SK-N-SH (cell line): ENCODE data around the gene TSACC. TPM values are rescaled to one million over a fixed set of nuclear protein-coding genes. Genes with fewer than 3 reads are reported as not detected.

Experiments
- CTCF ChIA-PET: fragments of 300-600, 350-600 bp; formaldehyde crosslinking; extraction: SDS; loops from one replicate; lab custom pipeline; 2021; lab: Yijun Ruan, JAX
- POLR2A ChIA-PET: fragments of 350-600 bp; sonication (Branson Sonifier 250); formaldehyde crosslinking; extraction: SDS; loops from one replicate; lab custom pipeline; 2020; ENCODE audit warnings: antibody characterized with exemption, inconsistent platforms; lab: Yijun Ruan, JAX
- DNase-seq: peaks from one replicate; pipeline ENCODE4 v3.0.0; 2012
- H2AFZ ChIP-seq: fragments of 200-600 bp; sonication (generic); 2 replicates; pipeline ENCODE4 v1.8.1; 2016; ENCODE audit warnings: antibody characterized with exemption, mild to moderate bottlenecking, low read depth
- H3F3A ChIP-seq: fragments of 200-600 bp; sonication (generic); replicated peaks from 2 replicates; pipeline ENCODE3; 2016; ENCODE audit warnings: antibody characterized with exemption, mild to moderate bottlenecking; ENCODE audit not compliant: insufficient read depth
- H3K27ac ChIP-seq, 2 experiments: fragments of 200-500 bp in 1 of 2; fragments of 200-600 bp in 1 of 2; sonication (Bioruptor generic) in 1 of 2; sonication (generic), shearing (Covaris generic) in 1 of 2; 2 replicates each; pipeline versions ENCODE4 v1.5.1 to v1.6.1; 2014 to 2016; ENCODE audit warnings: low read depth in 2 of 2, inconsistent platforms in 1 of 2, low read length in 1 of 2, mild to moderate bottlenecking in 1 of 2, mixed read lengths in 1 of 2
- H3K27me3 ChIP-seq: fragments of 200-600 bp; sonication (generic), shearing (Covaris generic); 2 replicates; pipeline ENCODE4 v1.6.1; 2016; ENCODE audit warnings: mixed run types; ENCODE audit not compliant: insufficient read depth
- H3K36me3 ChIP-seq, 2 experiments: fragments of 200-500 bp in 1 of 2; fragments of 200-600 bp in 1 of 2; sonication (Bioruptor generic) in 1 of 2; sonication (generic) in 1 of 2; replicated peaks in 1 of 2; 2 replicates each; pipeline versions ENCODE3 to v1.5.1; 2014 to 2016; ENCODE audit warnings: low read length in 1 of 2, mild to moderate bottlenecking in 1 of 2; ENCODE audit not compliant: insufficient read depth in 2 of 2, control insufficient read depth in 1 of 2
- H3K4me1 ChIP-seq, 2 experiments: fragments of 200-500 bp in 1 of 2; fragments of 200-600 bp in 1 of 2; sonication (Bioruptor generic) in 1 of 2; sonication (generic), shearing (Covaris generic) in 1 of 2; 2 replicates each; pipeline versions ENCODE4 v1.5.1 to v1.6.1; 2014 to 2016; ENCODE audit warnings: low read depth in 1 of 2, low read length in 1 of 2, mixed run types in 1 of 2; ENCODE audit not compliant: insufficient read depth in 2 of 2, control insufficient read depth in 1 of 2
- H3K4me2 ChIP-seq: fragments of 200-600 bp; sonication (generic), shearing (Covaris generic); 2 replicates; pipeline ENCODE4 v1.6.1; 2017; ENCODE audit warnings: mixed run types
- H3K4me3 ChIP-seq, 2 experiments: fragments of 200-500 bp in 1 of 2; fragments of 200-600 bp in 1 of 2; sonication (Bioruptor generic) in 1 of 2; sonication (generic), shearing (Covaris generic) in 1 of 2; 2 replicates each; pipeline versions ENCODE4 v1.5.1 to v1.8.1; 2014 to 2016; ENCODE audit warnings: low read depth in 2 of 2, inconsistent platforms in 1 of 2, low read length in 1 of 2, mild to moderate bottlenecking in 1 of 2, mixed read lengths in 1 of 2, moderate library complexity in 1 of 2
- H3K79me2 ChIP-seq: fragments of 200-600 bp; sonication (generic); 2 replicates; pipeline ENCODE4 v1.8.1; 2017; ENCODE audit warnings: mild to moderate bottlenecking; ENCODE audit not compliant: insufficient read depth
- H3K9ac ChIP-seq: fragments of 200-600 bp; sonication (generic); 2 replicates; pipeline ENCODE4 v1.6.1; 2017; ENCODE audit warnings: mixed run types
- H3K9me2 ChIP-seq: fragments of 200-600 bp; sonication (generic); 2 replicates; pipeline ENCODE4 v1.6.1; 2017; ENCODE audit warnings: mixed run types
- H3K9me3 ChIP-seq: fragments of 200-600 bp; sonication (generic); 2 replicates; pipeline ENCODE4 v1.6.1; 2017; ENCODE audit warnings: mixed run types, mild to moderate bottlenecking, moderate library complexity
- H4K20me1 ChIP-seq: fragments of 200-600 bp; sonication (generic); 2 replicates; pipeline ENCODE4 v1.6.1; 2017; ENCODE audit warnings: mild to moderate bottlenecking, mixed run types; ENCODE audit not compliant: insufficient read depth
- CTCF ChIP-seq: fragments of 200-600 bp; sonication (generic); IDR thresholded peaks from 2 replicates; pipeline ENCODE4 v1.6.1; 2017; ENCODE audit warnings: antibody characterized with exemption, mild to moderate bottlenecking, moderate library complexity
- ELF1 ChIP-seq: IDR thresholded peaks from 2 replicates; pipeline ENCODE4 v1.4.0; 2012
- FOSL2 ChIP-seq: IDR thresholded peaks from 2 replicates; pipeline ENCODE4 v1.4.0; 2012; ENCODE audit warnings: low read depth, mild to moderate bottlenecking, moderate library complexity, borderline replicate concordance
- GABPA ChIP-seq: IDR thresholded peaks from 2 replicates; pipeline ENCODE4 v1.4.0; 2012; ENCODE audit warnings: low read depth, mild to moderate bottlenecking
- IRF3 ChIP-seq: fragments of 150-350 bp; IDR thresholded peaks from 2 replicates; pipeline ENCODE4 v1.6.1; 2016; ENCODE audit warnings: mild to moderate bottlenecking, low read depth, low read length
- PBX3 ChIP-seq: IDR thresholded peaks from 2 replicates; pipeline ENCODE4; 2012
- RAD21 ChIP-seq: IDR thresholded peaks from 2 replicates; pipeline ENCODE4 v1.6.1; 2012; ENCODE audit warnings: mild to moderate bottlenecking, low read length
- TCF12 ChIP-seq: IDR thresholded peaks from 2 replicates; pipeline ENCODE4 v1.4.0; 2012
- TEAD4 ChIP-seq: IDR thresholded peaks from 2 replicates; pipeline ENCODE4 v1.4.0; 2012; ENCODE audit warnings: mild to moderate bottlenecking, borderline replicate concordance; ENCODE audit not compliant: insufficient read depth
- USF1 ChIP-seq: IDR thresholded peaks from 2 replicates; pipeline ENCODE4 v1.4.0; 2012; ENCODE audit warnings: low read depth, borderline replicate concordance
- ZBTB33 ChIP-seq: IDR thresholded peaks from 2 replicates; pipeline ENCODE4 v1.4.0; 2012; ENCODE audit warnings: low read depth, borderline replicate concordance
- WGBS: methylation state at CpG from one replicate; pipeline ENCODE4 v1.1.6; 2017; ENCODE audit warnings: low lambda C conversion rate; 5-methylcytosine and 5-hydroxymethylcytosine counted together
- polyA plus RNA-seq, 3 experiments: library from polyadenylated mRNA; depleted of rRNA; stranded (reverse); fragments of >200 nt; gene quantifications; 2 replicates each; pipeline ENCODE4 v1.2.3, GENCODE V29; 2012

Gene TSACC
- polyA plus RNA-seq, 1 of the 3 experiments (the other 2 are of a cell fraction): 1.5 TPM

GRCh38 chr1:156316909-156317308, 21.4 kb upstream of the TSACC start (continued):
- no peak for TF ChIP-seq CTCF
- TF ChIP-seq PBX3: no peak
- no peak for TF ChIP-seq TCF12

- no peak overlapping the region for H3K9ac ChIP-seq
- peak; percentile 79 for TF ChIP-seq CTCF
- no peak for TF ChIP-seq ELF1
- TF ChIP-seq TEAD4: no peak
- no peak for TF ChIP-seq TCF12
- TF ChIP-seq FOSL2: no peak
- no peak for TF ChIP-seq IRF3
- TF ChIP-seq RAD21: peak; percentile 64
- TF ChIP-seq GABPA: no peak
- no peak for TF ChIP-seq PBX3
- no peak for TF ChIP-seq USF1
- no peak for TF ChIP-seq ZBTB33
- no peak overlapping the region for H3K4me2 ChIP-seq
- H3F3A ChIP-seq: peaks cover 11% of the 10 kb centered on the region
- peak; percentile 43 for DNase-seq
- peaks cover 73 to 92% of the 10 kb centered on the region in 2 experiments for H3K36me3 ChIP-seq
- H3K27me3 ChIP-seq: no peaks in the 10 kb centered on the region
- H4K20me1 ChIP-seq: 0 out of 2 replicates have a peak, but pooled peaks cover 3% of the 10 kb centered on the region
- no peaks in the 10 kb centered on the region for H3K9me2 ChIP-seq
- no peak overlapping the region for H3K4me3 ChIP-seq
- CTCF ChIA-PET: interaction anchor here (0.6 to 2.9 kb wide), 28 partner anchors 10 to 176 kb away, joined by 3 to 18 read pairs (median 4); partner anchors contain the start of genes CCT3, PMF1, TMEM79 and TSACC
- H3K27ac ChIP-seq: 0 out of 4 replicates have a peak overlapping the region, but pooled peaks of 1 of the 2 experiments have one; percentile 16
- H3K4me1 ChIP-seq: no peaks in the 10 kb centered on the region
- 0 out of 2 replicates have a peak, but pooled peaks cover 7% of the 10 kb centered on the region for H3K79me2 ChIP-seq
- H3K9me3 ChIP-seq: no peaks in the 10 kb centered on the region
- 100% methylated on average over 1 of the region's 1 CpG for WGBS
- POLR2A ChIA-PET: interaction anchor here (0.9 kb wide), 1 partner anchor 9 kb away, joined by 3 read pairs; no protein-coding TSS in a partner anchor
- H2AFZ ChIP-seq: no peak overlapping the region
Observed at GRCh38 chr1:156319664-156320063, 18.7 kb upstream of the TSACC start.
